GM21423 (cell line): ENCODE data around the gene RAVER2.
"Not testable (repeated sequence)": the region's sequence is repeated elsewhere in the genome, so short reads cannot be mapped to it uniquely, and the experiment has no call there.

ENCODE experiments used
- ATAC-seq: cut with Tn5 transposase; IDR thresholded peaks from one replicate; pipeline ENCODE4 v1.9.1; 2021; ENCODE audit warnings: mild to moderate bottlenecking, moderate library complexity; ENCODE audit not compliant: unreplicated experiment

Gene RAVER2

GRCh38 chr1:64748222-64748621, 3.3 kb downstream of the RAVER2 start:
- ATAC-seq: no peak

GRCh38 chr1:64748706-64749105, 3.8 kb downstream of the RAVER2 start:
- no peak for ATAC-seq

GRCh38 chr1:64750092-64750491, 5.2 kb downstream of the RAVER2 start:
- ATAC-seq: no peak

- ATAC-seq: no peak
These were observed 6.0 kb downstream of the RAVER2 start for GRCh38 chr1:64750875-64751274.

GRCh38 chr1:64754173-64754572, 9.3 kb downstream of the RAVER2 start:
- ATAC-seq: no peak

DNA sequence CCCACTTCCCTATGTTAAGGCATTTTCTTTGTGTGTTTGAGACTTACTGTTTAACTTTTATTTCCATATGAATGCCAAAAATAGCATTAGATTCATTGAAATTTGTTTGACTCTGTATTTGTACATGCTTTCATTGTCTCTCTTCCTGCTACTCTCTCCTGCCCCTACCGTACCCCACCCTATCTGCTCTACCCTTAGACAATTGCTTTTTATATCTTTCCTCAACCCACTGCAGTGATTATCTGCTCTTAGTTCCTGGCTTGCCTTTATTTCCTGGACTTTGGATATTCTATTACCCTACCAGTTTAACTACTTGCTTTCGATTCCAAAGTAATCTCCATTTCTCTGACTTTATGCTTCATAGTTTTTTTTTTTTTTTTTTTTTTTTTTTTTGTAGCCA, 10.5 kb downstream of the RAVER2 start:
- no peak for ATAC-seq

- no peak for ATAC-seq
These were observed 11.9 kb downstream of the RAVER2 start for GRCh38 chr1:64756770-64757169.

DNA sequence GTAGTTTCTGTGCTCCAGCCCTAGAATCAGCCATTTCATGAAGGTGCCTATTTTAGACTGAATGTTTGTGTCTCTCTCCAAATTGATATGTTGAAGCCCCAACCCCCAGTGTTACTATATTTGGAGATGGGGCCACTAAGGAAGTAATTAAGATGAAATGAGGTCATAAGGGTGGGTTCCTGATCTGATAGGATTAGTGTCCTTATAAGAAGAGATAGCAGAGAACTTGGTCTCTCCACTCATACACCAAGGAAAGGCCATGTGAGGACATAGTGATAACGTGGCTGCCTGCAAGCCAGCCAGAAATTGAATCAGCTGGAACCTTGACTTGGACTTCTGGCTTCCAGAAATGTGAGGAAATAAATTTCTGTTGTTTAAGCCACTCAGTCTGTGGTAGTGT, 12.3 kb downstream of the RAVER2 start:
- no peak for ATAC-seq

- no peak for ATAC-seq
These were observed 13.4 kb downstream of the RAVER2 start for GRCh38 chr1:64758233-64758632.

DNA sequence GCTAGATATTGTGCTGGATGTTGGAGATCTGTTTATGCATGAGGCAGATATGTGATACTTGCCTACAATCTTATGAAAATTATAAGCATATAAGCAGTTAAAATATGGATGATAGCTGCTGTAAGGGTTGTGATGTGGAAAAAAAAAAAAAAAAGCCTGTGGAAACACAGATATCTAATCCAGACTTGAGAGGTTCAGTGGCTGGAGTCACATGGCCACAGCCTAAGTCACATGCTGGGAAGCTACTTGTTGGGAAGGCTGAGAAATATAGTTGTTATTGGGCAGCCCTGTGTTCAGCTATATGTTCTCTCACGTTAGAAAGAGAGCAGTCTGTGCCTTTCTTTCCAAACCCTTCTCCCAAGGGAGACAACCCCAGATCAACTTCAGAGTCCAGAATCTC, 15.1 kb downstream of the RAVER2 start:
- ATAC-seq: no peak

- ATAC-seq: no peak
These were observed 20.1 kb downstream of the RAVER2 start for GRCh38 chr1:64765012-64765411.

DNA sequence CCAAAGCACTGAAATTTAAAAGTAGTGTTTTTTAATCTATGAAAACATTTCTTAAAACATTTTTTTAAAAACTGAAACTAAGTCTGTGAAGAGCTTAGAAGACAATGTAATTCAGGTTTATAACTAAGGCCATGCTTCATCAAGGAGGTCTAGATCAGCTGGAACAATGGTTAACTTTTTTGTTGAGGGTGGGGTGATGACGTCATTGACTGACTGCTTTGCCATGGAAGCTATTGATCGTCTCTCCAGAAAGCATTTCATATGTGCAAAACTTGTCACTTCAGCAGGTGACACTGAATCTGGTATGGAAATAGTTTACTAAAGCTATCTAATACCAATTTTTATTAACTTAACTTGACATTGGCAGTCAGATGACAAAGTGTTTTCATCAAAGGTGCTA, 21.0 kb downstream of the RAVER2 start:
- ATAC-seq: no peak

DNA sequence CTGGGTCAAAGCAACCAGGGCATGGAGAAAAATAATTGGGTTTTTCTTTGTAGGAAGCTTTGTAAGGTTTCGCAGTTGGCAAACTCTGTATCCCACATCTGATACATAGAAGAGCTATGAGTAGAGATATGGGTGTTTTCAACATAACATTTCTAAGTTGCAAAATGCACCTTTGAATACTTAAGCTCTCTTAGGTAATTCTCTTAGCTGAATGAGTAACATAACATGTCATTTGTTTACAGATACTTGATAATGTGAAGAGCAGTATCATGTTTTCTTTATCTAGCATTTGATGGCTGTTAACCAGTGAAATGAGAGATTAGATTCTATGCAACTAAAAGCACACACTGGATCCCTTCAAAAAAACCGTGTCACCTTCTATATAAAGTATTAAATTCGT, 21.6 kb downstream of the RAVER2 start:
- ATAC-seq: no peak

DNA sequence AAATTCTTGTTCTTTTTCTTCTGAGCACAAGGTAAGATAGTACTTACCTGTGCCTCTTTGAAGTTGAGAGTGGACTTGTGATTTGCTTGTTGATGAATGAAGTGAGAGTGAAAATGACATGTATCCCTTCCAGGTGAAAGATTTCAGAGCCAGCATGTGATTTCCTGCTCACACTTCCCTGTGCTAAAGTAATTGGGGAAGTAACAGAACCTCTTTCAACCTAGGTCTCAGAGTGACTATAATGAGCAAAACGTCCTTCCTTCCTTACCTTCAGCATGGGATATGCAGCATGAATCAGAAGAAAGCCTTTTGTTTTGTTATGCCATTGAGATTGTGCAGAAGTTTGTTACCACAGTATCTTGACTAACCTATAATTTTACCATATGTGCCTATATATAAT, 24.6 kb downstream of the RAVER2 start:
- no peak for ATAC-seq

GRCh38 chr1:64769971-64770370, 25.1 kb downstream of the RAVER2 start:
- ATAC-seq: no peak

- ATAC-seq: not testable (repeated sequence)
These were observed 28.4 kb downstream of the RAVER2 start for GRCh38 chr1:64773306-64773705.

GRCh38 chr1:64775113-64775512, 30.2 kb downstream of the RAVER2 start:
- no peak for ATAC-seq

DNA sequence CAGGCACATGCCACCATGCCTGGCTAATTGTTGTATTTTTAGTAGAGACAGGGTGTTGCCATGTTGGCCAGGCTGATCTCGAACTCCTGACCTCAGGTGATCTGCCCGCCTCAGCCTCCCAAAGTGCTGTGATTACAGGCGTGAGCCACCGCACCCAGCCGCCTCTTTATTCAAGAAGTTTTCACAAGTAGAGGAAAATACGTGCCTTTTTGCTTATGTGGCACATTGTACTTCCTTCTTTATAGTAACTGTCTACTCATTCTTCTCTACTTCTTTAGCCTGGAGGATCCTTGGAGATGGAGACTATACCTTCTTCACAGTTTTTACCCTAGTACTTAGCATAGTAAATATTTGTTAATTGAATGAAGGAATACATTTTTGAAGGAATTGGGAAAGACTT, 37.2 kb downstream of the RAVER2 start:
- not testable (repeated sequence) for ATAC-seq

GRCh38 chr1:64782848-64783247, 38.0 kb downstream of the RAVER2 start:
- not testable (repeated sequence) for ATAC-seq

DNA sequence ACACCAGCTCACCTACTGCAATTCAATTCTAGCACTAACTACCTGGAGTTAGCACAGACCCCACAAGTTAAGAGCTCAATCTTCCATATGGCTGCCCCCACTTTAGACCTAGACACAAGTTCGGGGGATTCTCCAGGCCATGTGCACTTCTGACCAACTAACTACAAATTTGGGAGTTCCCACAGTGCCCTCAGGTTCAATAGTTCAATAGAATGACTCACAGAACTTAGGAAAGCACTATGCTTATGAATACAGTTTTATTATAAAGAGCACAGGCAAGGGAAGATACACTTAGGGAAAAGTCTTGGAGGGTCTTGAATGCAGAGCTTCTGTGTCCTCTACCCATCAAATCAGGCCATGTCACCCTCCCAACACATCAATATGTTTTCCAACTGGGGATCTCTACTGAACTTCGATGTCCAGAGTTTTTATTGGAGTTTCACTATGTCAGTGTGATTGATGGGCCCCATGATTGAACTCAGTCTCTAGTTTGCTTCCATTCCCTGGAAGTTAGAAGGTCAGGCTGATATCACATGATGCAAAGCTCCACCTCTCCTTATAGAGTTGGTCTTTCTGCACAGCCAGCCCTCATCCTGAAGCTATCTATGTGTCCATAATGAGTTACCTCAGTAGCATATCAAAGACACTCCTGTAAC, 46.1 kb downstream of the RAVER2 start:
- no peak for ATAC-seq

DNA sequence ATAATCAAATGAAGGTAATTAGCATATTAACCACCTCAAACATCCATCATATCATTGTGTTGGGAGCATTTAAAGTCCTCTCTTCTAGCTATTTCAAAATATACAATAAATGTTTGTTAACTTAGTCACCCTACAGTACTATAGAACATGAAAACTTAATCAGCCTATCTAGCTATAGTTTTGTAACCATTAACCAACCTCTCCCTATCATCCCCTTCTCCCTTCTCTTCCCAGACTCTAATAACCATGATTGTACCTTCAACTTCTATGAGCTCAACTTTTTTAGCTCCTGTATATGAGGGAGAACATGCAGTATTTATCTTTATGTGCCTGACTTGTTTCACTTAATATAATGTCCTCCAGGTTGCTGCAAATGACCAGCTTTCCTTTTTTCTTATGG, 54.0 kb downstream of the RAVER2 start:
- ATAC-seq: no peak

DNA sequence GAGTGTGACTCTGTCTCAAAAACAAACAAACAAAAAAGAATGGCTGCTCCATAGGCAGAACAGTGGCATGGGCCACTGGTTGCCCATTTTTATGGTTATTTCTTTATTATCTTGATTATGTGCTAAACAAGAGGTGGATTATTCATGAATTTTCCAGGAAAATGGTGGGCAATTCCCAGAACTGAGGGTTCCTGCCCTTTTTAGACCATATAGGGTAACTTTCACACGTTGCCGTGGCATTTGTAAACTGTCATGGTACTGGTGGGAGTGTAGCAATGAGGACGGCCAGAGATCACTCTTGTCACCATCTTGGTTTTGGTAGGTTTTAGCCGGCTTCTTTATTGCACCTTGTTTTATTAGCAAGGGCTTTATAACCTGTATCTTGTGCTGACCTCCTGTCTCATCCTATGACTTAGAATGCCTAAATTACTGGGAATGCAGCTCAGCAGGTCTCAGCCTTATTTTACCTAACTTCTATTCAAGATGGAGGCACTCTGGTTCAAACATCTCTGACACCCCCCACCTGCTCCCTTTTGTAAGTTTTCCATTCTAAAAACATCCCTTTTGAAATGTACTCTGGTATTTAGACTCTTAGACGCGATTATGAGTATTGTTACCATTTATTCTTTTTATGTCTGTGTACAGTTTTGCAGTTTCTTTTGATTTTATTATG, 57.1 kb downstream of the RAVER2 start:
- no peak for ATAC-seq

- no peak for ATAC-seq
These were observed 64.4 kb downstream of the RAVER2 start for GRCh38 chr1:64809309-64809708.
